ENCODE results near the gene GAL3ST3. TPM values are rescaled to one million over a fixed set of nuclear protein-coding genes. Genes with fewer than 3 reads are reported as not detected.
"Not testable (repeated sequence)": the region's sequence is repeated elsewhere in the genome, so short reads cannot be mapped to it uniquely, and the experiment has no call there.

The GAL3ST3 gene
- total RNA-seq, 1 donor from 2014 or later, result not detected

DNA sequence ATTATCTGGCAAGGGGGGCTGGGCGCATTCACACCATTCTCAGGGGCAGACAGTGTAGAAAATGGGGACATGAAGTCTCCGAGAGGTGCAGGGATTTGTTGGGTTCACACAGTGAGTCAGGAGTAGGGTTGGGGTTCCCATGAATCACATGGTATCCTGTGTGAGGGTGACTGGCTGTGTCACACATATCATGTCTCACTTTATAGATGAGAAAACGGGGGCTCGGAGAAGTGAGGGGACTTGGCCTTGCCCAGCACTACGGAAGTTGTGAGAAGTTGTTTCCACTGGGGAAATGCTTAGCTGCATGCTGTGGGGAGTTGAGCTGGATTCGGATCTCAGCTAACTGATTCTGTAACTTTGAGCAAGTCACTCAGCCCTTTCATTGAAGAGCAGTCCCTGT lies 4.2 kb downstream of the GAL3ST3 start:
- DNase-seq (ENCODE audit: low read depth), result no peak

DNA sequence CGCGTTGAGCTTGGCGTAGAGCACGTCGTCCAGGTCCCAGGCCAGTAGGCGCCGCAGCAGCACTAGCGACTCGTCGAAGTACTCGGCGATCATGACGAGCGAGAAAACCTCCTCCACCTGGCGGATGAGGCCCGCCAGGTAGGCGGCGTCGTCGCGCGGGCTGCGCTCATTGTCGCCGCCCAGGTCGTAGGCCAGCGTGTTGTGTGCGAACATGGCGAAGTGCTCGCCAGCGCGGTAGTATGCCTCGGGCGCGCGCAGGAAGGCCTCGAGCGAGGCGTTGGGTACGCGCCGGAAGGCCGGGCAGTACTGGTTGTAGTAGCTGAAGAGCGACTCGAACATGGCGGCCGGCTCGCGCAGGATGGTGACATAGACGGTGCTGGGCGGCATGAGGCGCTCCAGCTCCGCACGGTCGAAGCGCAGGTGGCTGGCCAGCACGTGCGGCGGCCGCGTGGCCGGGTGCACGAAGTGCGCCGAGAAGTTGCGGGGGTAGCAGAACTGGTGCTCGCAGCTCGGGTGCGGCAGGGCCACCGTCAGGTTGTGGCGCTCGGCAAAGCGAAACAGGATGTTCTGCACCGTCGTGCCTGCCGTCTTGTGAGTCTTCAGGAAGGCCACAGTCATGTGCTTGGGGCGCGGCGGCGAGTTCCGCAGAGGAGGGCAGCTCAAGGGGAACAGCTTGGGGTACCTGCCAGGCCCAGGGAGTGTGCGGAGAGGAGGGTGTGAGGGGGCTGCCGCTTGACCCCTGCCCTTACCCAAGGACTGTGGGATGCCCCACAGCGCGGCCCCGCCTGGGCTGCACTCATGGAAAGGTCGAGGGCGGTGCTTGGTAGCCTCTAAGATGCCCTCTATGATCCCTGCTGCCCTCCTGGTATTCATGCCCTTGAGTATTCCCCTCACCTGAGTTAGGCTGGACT lies 5.7 kb downstream of the GAL3ST3 start:
- no peak for DNase-seq (ENCODE audit: low read depth)

GRCh38 chr11:66042227-66042995 lies 6.5 kb downstream of the GAL3ST3 start:
- no peak for DNase-seq (ENCODE audit: low read depth)

- DNase-seq (ENCODE audit: low read depth), result no peak
Observed at GRCh38 chr11:66039765-66040164, 9.2 kb downstream of the GAL3ST3 start.

- DNase-seq (ENCODE audit: low read depth), result no peak
Observed at GRCh38 chr11:66037327-66037726, 11.6 kb downstream of the GAL3ST3 start.

DNA sequence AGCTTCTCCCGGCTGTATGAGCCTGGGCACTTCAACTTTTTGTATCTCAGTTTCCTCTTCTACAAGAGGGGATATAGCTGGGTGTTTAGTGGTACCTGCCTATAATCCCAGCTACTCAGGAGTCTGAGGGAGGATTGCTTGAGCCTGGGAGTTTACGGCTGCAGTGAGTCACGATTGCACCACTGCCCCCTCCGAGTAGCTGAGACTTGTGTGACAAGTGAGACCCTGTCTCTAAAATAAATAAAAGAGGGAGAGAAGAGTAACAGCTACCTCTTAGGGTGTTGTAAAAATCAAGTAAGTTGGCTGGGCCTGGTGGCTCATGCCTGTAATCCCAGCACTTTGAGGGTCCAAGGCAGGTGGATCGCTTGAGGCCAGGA lies 12.6 kb downstream of the GAL3ST3 start:
- DNase-seq (ENCODE audit: low read depth), result no peak

DNA sequence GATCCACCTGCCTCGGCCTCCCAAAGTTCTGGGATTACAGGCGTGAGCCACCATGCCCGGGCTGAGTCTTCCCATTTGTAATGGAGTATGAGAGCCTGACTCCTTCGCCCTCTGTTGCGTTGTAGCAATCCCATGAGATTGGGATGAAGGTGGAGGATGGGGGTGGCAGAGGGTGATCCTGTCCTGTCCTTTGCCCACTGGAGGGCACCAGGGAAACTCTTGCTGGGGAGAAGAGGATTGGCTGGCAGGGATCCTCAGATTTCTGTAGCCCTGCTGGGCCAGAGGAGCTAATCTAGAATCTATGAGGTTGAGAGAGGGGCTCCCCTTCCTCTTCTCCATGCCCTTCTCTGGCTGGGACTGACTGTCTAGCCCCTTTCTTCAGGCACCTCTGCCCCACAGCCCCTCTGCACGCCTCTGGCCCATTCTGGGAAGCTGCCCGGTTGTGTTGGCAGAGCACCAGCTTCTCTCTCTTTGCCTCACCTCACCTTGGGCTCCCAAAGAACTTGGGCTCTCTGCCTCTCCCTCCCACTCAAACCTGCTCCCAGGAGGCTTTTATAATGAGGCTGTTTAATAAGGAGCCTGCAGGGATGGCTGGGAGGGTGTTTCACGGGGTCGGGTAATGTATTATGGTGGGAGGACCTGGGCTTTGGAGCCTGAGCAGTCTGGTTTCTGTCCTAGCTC lies 13.2 kb downstream of the GAL3ST3 start:
- no peak for DNase-seq (ENCODE audit: low read depth)

- no peak for DNase-seq (ENCODE audit: low read depth)
Observed at GRCh38 chr11:66032957-66033735, 15.8 kb downstream of the GAL3ST3 start.

GRCh38 chr11:66026017-66026529 lies 22.9 kb downstream of the GAL3ST3 start, which contains the start of gene CATSPER1:
TSS of gene CATSPER1 (minus strand) at chr11:66026479. CDS start at chr11:66026379, 100 bp downstream.
- DNase-seq (ENCODE audit: low read depth), result no peak

DNA sequence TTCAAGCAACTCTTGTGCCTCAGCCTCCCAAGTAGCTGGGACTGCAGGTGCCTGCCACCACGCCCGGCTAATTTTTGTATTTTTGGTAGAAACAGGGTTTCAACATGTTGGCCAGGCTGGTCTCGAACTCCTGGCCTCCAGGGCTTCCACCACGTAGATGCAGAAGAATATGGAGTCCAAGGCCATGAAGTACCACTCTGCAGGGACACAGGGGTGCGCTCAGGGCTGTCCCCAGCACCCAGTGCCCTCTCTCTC lies 25.8 kb downstream of the GAL3ST3 start:
- DNase-seq (ENCODE audit: low read depth), result not testable (repeated sequence)

DNA sequence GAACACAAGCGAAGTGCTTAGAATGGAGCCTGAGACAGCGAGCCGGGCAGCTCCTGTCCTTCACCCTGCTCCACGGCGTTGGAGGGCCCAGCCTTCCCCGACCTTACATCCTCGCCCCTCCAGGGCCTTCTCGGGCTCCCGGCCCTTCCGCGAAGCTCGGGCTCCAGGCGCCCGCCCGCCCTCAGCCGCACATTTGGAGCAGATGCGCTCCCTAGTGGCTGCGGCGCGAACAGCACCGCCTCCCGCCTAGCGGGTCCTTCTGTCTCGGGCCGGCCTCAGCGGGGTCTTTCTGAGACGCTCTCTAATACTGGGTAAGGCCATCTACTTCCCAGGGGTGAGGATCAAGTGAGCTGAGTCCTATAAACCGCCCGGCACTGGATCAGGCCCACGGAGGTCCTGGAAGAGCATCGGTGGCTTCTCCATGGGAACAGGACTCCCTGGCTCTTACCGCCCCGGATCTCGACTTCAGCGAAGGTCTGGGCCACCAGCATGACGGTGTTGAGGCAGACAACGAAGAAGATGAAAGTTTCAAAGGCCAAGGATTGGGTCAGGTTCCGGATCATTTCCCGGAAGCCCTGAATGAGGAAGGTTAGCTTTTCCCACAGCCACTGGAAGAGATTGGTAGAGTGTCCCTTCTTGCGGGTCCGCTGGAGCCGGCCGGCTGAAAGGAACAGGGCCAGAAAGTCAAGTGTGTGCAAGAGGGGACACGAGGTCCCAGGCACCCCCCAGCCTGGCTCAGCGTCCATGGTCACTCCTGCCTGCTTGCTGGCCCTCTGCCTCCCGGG lies 26.4 kb downstream of the GAL3ST3 start:
- peak; percentile 75 for DNase-seq (ENCODE audit: low read depth)

- peak; percentile 89 for DNase-seq (ENCODE audit: low read depth)
Observed at GRCh38 chr11:66020618-66021357, 28.2 kb downstream of the GAL3ST3 start.

DNA sequence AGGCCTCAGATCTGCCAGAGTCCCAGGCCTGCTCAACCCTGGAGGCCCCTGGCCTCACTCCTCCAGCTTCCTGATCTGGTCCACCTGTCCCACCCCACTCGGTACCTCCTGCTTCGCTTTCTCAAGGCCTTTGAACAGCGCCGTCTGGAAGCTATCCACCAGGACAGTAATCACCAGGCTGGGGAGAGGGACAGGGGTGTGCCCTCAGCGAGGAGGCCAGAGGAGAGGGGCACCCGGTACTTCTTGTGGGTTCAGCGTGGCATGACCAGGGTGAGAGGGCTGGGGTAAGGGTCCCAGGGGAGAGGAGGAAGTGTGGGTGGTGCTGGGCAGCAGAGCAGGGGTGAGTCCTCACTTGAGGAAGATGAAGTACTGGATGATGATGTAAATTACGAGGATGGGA lies 28.7 kb downstream of the GAL3ST3 start:
- no peak for DNase-seq (ENCODE audit: low read depth)

GRCh38 chr11:66017321-66017720 lies 31.6 kb downstream of the GAL3ST3 start:
- no peak for DNase-seq (ENCODE audit: low read depth)

DNA sequence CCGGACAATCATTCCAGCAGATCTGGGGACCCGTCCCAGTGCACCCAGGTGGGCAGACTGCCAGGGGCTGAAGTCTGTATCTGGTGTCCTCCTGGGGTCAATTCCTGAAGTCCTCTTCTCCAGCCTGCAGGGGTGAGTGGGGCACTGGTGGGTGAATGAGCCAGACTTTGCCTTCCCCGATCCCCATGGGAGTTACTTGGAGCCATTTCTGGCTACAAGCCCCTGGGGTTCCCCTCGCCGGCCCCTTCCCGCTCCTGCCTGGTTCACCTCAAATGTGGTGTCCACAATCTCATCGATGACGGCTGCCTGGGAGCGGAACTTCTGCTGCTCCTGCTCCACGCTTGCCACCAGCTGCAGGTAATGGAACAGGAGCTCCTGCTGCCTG lies 32.2 kb downstream of the GAL3ST3 start:
- DNase-seq (ENCODE audit: low read depth), result no peak

GRCh38 chr11:66015936-66016792 lies 32.8 kb downstream of the GAL3ST3 start:
- DNase-seq (ENCODE audit: low read depth), result peak; percentile 82

DNA sequence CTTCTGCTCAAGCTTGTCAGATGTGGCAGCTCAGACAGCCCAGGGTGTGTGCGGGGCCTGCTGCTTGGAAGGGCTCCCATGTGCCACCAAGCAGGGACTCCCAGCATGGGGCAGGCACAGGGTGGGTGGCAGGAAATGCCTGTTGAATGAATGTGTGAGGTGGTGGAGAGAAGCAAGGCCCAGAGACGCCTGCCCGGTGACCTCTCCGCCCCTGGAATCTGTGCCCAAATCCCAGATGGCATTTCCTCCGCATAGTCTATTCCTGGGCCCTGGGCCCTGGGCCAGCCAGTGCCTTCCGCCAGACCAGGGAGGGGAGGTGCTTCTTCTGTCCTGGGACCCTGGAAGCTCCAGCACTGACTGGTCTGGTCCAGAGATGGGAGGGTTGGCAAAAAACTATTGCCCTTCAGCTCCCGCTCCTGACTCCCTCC lies 33.5 kb downstream of the GAL3ST3 start:
- DNase-seq (ENCODE audit: low read depth), result peak; percentile 96

- DNase-seq (ENCODE audit: low read depth), result no peak
Observed at GRCh38 chr11:66014804-66015453, 34.0 kb downstream of the GAL3ST3 start.

All from myocyte (in vitro differentiated cells).